ENCODE results near the gene C2orf80.
"Not testable (repeated sequence)": the region's sequence is repeated elsewhere in the genome, so short reads cannot be mapped to it uniquely, and the experiment has no call there.

C2orf80 gene

DNA sequence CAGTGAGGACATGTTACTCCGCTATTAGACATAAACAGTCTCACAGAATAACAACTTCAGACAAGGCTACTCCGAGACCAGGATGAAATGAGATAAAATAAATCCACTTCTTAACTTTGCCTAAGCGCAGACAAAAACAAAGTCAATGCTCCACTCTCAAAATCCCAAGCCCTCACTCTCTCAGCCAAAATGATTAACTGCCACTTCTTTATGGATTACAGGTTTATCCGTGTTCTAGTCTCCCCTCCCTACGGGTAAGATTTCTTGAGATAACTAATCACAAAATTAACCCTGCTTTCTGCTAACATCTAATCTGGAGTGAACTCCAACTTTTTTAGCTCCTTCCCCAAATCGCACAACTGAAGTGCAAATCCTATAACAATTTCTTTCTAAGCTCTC, 59.1 kb downstream of the C2orf80 start:
- DNase-seq: no peak

GRCh38 chr2:208129744-208130711, 59.8 kb downstream of the C2orf80 start, which contains the start of gene CRYGC:
Gene CRYGC (minus strand): TSS chr2:208129828. CDS start chr2:208129792, 36 bp downstream.
- no peak for DNase-seq

- DNase-seq: no peak
Observed at GRCh38 chr2:208128136-208128535, 61.7 kb downstream of the C2orf80 start.

DNA sequence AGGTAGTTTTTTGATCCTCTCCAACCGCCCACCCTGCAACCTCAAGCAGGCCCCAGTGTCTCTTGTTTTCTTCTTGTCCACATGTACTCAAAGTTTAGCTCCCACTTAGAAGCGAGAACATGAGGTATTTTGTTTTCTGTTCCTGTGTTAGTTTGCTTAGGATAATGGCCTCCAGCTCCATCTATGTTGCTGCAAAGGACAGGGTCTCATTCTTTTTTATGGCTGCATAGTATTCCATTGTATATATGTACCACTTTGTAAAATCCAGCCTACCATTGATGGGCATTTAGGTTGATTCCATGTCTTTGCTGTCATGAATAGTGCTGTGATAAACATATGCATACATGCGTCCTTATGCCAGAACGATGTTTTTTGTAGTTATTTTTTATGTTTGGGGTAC, 62.7 kb downstream of the C2orf80 start:
- DNase-seq: no peak

- no peak for DNase-seq
Observed at GRCh38 chr2:208125251-208125650, 64.6 kb downstream of the C2orf80 start.

GRCh38 chr2:208124013-208124715, 65.7 kb downstream of the C2orf80 start, which contains the start of gene CRYGD:
Gene CRYGD (minus strand): TSS chr2:208124524. CDS start chr2:208124473, 51 bp downstream.
- DNase-seq: not testable (repeated sequence)

- DNase-seq: no peak
Observed at GRCh38 chr2:208122248-208122647, 67.6 kb downstream of the C2orf80 start.

DNA sequence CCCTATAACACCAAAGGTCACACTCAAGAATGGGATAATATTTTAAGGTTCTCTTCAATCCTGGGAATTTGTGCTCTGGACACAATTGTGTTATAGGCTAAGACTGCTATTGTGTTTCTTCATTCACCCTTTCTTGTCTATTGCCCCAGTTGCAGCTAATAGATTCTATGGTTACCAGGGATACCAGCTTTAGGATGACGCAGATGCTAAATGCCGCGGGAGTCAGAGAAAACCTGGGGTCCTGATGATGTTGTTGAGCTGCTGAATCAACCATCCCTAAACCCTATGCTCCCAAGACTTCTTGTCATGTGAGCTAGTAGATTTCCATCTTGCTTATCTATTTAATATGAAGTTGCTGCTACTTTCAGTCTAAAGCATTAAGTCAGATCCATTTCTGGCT, 70.9 kb downstream of the C2orf80 start:
- DNase-seq: no peak

DNA sequence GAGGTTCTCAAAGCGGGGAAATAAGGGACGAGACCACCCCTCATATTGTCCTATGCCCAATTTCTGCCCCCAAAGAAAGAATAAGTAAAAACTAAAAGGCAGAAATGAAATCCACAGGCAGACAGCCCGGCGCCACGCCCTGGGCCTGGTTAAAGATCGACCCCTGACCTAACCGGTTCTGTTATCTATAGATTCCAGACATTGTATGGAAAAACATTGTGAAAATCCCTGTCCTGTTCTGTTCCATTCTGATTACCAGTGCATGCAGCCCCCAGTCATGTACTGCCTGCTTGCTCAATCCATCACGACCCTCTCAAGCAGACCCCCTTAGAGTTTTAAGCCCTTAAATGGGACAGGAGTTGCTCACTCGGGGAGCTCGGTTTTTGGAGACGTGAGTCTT, 72.4 kb downstream of the C2orf80 start:
- DNase-seq: not testable (repeated sequence)
